ENCODE data around the gene NEUROG1. TPM values are rescaled to one million over a fixed set of nuclear protein-coding genes. Genes with fewer than 3 reads are reported as not detected.

Gene NEUROG1
- total and polyA plus RNA-seq, 10 of the 15 experiments (the other 5 are each of a cell fraction or from before 2014, with no cell fraction given) = not detected

DNA sequence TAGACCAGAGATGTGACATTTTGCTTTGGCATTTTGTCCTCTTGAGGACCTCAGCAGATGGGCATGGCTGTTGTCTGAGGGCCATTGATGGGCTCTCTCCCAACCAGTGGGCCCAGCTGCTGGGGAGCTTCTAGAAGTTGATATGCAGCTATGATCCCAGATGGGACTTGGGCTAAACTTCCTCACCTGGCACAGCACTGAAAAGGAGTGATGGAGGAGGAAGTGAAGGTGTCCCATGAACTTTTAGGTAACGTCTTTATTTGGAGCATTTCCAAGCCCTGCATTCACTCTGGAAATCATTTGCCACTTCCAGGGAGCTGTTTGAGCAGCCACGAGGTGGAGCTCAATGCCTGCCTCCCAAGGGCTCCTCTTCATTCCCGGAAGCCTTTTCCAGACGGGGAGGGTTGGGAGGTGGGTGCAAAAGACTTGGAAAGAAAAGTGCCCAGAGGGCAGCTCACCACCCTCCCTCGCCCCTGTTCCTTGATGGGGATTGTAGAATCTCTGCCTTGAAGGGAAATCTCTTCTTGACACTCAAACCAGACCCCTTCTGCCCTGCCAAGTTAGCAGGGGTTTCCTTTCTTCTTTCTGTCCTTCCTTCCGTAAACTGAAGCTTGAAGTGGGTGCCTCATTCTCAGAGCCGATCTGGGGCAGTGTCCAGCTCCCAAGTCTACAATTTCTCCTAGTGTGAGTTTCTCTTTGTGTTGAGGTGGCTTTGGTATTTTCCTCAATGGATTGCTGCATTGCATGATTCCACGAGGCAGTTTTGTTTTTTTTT lies 18.1 kb upstream of the NEUROG1 start (continued):
- TF ChIP-seq, protein P1, sequence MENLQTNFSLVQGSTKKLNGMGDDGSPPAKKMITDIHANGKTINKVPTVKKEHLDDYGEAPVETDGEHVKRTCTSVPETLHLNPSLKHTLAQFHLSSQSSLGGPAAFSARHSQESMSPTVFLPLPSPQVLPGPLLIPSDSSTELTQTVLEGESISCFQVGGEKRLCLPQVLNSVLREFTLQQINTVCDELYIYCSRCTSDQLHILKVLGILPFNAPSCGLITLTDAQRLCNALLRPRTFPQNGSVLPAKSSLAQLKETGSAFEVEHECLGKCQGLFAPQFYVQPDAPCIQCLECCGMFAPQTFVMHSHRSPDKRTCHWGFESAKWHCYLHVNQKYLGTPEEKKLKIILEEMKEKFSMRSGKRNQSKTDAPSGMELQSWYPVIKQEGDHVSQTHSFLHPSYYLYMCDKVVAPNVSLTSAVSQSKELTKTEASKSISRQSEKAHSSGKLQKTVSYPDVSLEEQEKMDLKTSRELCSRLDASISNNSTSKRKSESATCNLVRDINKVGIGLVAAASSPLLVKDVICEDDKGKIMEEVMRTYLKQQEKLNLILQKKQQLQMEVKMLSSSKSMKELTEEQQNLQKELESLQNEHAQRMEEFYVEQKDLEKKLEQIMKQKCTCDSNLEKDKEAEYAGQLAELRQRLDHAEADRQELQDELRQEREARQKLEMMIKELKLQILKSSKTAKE (IDR thresholded peaks at IDR 0.05; ENCODE audit: low read depth, poor library complexity, severe bottlenecking) = no peak
- no peak for TF ChIP-seq PML (IDR thresholded peaks at IDR 0.05; ENCODE audit: low read length)

DNA sequence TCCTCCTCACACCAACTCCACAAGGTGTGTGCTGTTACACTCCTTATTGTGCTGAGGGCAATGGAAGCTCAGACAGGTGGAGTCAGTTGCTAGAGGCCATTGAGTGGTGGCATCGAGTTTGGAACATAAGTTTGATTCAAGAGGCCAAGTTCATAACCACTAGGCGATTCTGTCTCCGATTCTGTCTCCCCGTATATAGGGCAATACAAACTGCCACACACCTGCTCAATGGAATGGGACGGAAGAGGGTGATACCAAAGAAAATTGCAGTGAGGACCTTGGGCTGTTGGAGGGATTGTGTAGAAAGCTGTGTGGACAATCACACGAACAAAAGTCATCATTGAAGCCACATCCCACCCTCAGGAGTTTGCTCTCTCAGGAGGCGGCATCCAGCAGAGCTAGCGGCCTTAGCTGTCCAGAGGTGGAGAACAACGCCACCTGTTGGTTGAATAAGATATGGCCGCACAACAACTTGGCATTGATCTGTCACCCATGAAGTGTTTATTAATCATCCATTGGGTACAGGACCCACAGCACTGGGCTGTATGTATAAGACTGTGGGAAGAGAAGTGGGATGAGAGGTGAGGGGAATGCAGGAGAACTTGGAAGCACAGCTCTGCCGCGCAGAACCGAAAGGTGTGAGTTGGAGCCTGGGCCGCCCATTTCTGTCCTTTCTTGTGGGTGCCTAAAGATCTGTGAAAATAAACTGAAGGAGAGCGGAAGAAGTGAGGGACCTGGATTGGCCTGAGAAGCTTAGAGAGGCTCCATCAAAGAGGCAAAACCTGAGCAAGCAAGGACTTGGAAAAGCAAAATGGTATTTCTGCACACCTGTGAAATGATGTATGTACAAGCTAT lies 16.1 kb upstream of the NEUROG1 start:
- Histone ChIP-seq H3K27ac (ENCODE audit: control insufficient read depth, insufficient read depth) (no peak overlapping the region), H3K9ac (ENCODE audit: control insufficient read depth, insufficient read depth, low read length) (no peak overlapping the region), H4K20me1 (ENCODE audit: control insufficient read depth, insufficient read depth) (no peaks in the 10 kb centered on the region), H2AFZ (ENCODE audit: control insufficient read depth, low read depth, low read length) (no peak overlapping the region), H3K4me2 (ENCODE audit: control insufficient read depth, insufficient read depth) (no peak overlapping the region), H3K27me3 (replicated peaks in 1 of 2; ENCODE audit: control insufficient read depth in 2 of 2, insufficient read depth in 2 of 2, low read length in 1 of 2) (no peaks in the 10 kb centered on the region; a peak in 2 of 4 replicates), H3K4me3 (no peak overlapping the region), H3K4me1 (ENCODE audit: control insufficient read depth, insufficient read depth, low read length) (no peaks in the 10 kb centered on the region), H3K9me3 (replicated peaks; ENCODE audit: control insufficient read depth, insufficient read depth, low read length) (no peaks in the 10 kb centered on the region; the same call in 2 of the 3 replicates), H3K79me2 (ENCODE audit: control insufficient read depth, insufficient read depth, low read length) (no peaks in the 10 kb centered on the region), H3K36me3 (ENCODE audit: control insufficient read depth in 2 of 2, insufficient read depth in 2 of 2, low read length in 1 of 2) (no peaks in the 10 kb centered on the region)
- BruUV-seq (replicated peaks) = no TSS peak
- ATAC-seq = peak; percentile 97
- ChIA-PET SMC1A (ENCODE audit: uncharacterized antibody, unreplicated experiment) (interaction anchor here (1.0 to 5.5 kb wide), 11 partner anchors 9 to 97 kb away, joined by 3 to 63 read pairs (median 5); no protein-coding TSS in a partner anchor), CTCF (interaction anchor here (0.7 to 10.9 kb wide), 19 partner anchors 9 to 371 kb away, joined by 3 to 363 read pairs (median 5); no protein-coding TSS in a partner anchor), RAD21 (ENCODE audit: unreplicated experiment) (interaction anchor here (1.6 to 6.2 kb wide), 7 partner anchors 9 to 95 kb away, joined by 3 to 47 read pairs (median 14); no protein-coding TSS in a partner anchor), POLR2A (interaction anchor here (1.0 kb wide), 1 partner anchor 85 kb away, joined by 3 read pairs; no protein-coding TSS in a partner anchor)
- 48% methylated on average over 15 of the region's 15 CpGs for WGBS (ENCODE audit: insufficient coverage, insufficient replicate concordance, low lambda C conversion rate, missing lambda C conversion rate)
- peak; percentile 92 for FAIRE-seq
- peak; percentile 12 for DNase-seq (ENCODE audit: low read depth, low spot score)
- in situ Hi-C loops (cut with MboI) (loop anchor here (5.0 kb wide), 1 partner anchor 85 kb away; no protein-coding TSS in a partner anchor), intact Hi-C loops (cut with micrococcal nuclease; ENCODE audit: unreplicated experiment) (loop anchor here (1.0 to 2.0 kb wide), 2 partner anchors 86 to 95 kb away; no protein-coding TSS in a partner anchor)
- TF ChIP-seq NR2C1 (IDR thresholded peaks at IDR 0.05) = no peak
- TF ChIP-seq SMC3 (IDR thresholded peaks at IDR 0.05; ENCODE audit: borderline replicate concordance, low read length) = peak; percentile 86
- no peak for TF ChIP-seq CBX5 (IDR thresholded peaks at IDR 0.05; ENCODE audit: low read depth)
- no peak for TF ChIP-seq TARDBP (IDR thresholded peaks at IDR 0.05; ENCODE audit: borderline replicate concordance)
- no peak for TF ChIP-seq RUNX3 (IDR thresholded peaks at IDR 0.05; ENCODE audit: low read length)
- no peak for TF ChIP-seq RBBP5 (conservative IDR thresholded peaks at IDR 0.05)
- TF ChIP-seq, protein P2, sequence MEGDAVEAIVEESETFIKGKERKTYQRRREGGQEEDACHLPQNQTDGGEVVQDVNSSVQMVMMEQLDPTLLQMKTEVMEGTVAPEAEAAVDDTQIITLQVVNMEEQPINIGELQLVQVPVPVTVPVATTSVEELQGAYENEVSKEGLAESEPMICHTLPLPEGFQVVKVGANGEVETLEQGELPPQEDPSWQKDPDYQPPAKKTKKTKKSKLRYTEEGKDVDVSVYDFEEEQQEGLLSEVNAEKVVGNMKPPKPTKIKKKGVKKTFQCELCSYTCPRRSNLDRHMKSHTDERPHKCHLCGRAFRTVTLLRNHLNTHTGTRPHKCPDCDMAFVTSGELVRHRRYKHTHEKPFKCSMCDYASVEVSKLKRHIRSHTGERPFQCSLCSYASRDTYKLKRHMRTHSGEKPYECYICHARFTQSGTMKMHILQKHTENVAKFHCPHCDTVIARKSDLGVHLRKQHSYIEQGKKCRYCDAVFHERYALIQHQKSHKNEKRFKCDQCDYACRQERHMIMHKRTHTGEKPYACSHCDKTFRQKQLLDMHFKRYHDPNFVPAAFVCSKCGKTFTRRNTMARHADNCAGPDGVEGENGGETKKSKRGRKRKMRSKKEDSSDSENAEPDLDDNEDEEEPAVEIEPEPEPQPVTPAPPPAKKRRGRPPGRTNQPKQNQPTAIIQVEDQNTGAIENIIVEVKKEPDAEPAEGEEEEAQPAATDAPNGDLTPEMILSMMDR (IDR thresholded peaks at IDR 0.05 in 2 of 3, conservative IDR thresholded peaks at IDR 0.05 in 1 of 3; ENCODE audit: control insufficient read depth in 2 of 3, extremely low read depth in 1 of 3, insufficient read depth in 1 of 3, low read depth in 3 of 3, low read length in 3 of 3) = peak; percentile 71 to 82 (median 80); a peak in 5 of 6 replicates
- TF ChIP-seq, protein P3, sequence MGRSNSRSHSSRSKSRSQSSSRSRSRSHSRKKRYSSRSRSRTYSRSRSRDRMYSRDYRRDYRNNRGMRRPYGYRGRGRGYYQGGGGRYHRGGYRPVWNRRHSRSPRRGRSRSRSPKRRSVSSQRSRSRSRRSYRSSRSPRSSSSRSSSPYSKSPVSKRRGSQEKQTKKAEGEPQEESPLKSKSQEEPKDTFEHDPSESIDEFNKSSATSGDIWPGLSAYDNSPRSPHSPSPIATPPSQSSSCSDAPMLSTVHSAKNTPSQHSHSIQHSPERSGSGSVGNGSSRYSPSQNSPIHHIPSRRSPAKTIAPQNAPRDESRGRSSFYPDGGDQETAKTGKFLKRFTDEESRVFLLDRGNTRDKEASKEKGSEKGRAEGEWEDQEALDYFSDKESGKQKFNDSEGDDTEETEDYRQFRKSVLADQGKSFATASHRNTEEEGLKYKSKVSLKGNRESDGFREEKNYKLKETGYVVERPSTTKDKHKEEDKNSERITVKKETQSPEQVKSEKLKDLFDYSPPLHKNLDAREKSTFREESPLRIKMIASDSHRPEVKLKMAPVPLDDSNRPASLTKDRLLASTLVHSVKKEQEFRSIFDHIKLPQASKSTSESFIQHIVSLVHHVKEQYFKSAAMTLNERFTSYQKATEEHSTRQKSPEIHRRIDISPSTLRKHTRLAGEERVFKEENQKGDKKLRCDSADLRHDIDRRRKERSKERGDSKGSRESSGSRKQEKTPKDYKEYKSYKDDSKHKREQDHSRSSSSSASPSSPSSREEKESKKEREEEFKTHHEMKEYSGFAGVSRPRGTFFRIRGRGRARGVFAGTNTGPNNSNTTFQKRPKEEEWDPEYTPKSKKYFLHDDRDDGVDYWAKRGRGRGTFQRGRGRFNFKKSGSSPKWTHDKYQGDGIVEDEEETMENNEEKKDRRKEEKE (IDR thresholded peaks at IDR 0.05) = no peak

All from GM12878 (cell line).